ENCODE data around the gene KAZN.

Gene KAZN

DNA sequence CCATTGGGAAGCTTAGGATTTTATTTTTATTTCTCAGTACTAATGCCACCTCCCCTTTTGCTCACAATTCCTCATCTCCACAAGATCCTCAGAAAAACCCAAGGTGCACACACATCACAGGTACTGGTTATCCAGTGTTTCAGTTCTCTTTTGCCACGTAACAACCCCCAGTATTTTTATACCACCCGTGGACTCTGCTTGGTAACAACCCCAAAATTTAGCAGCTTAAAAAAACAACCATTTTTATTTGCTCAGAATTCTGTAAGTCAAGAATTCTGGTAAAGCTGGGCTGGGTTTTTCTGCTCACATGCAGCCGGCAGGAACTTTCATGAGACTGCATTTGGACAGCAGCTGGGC lies 180.0 kb downstream of the KAZN start:
- no peak for DNase-seq

DNA sequence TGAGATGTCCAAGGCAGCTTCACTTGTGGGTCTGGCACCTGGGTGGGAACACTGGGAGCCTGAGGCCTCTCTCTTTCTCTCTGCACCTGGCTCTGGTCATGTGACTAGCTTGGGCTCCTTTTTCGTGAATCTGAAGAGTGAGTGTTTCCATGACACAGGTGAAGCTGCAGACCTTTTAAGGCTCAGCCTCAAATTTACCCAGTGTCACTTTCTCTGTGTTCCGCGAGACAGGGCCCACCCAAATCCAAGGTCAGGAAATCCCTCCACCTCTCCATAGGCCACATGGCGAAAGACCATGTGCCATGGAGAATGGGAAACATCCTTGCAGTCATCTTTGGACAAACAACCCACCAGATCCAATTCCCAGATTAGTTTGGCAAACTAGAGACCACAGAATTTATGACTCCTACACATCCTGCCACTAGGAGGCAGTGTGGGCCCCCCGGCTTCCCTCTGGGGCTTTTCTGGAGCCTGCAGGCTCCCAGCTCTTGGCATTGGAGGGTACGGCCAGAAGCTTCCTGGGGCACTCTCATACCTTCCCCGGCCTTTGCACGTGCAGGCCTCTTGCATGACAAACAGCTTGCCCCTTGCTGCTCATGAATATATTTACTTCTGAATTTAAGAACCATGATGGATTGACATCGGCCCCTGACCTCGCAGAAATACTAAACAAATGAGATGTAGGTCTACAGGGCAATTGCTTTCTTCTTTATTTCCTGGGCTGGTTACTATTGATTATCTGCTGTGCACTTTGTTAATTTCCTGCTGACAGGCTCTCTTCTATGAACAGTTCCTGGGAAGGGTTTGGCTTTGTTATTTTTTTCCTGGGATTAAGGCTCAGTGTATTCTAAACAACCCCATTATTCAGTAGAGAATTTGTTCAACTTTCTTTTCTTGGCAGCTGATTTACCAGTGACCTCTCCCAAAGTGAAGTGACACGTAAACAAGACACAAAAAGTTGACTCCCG lies 180.7 kb downstream of the KAZN start:
- DNase-seq: peak; percentile 34

DNA sequence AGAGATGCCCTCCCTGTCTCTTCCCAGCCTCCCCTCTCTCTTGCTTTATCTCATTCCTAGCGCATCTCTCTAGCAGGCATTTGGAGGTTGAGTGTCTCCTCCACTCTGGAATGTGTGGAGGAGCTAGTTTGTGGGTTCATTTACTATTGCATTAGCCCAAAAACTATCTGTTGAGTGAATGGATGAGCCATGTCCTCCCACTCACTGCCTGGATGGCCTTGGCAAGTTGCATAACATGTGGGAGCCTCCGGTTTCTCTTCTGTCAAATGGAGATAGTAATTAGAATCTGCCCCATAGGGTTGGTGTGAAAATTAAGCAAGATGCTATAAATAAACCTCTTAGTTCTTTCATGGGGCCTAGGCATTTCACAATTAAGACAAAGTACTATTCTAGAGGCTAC lies 181.8 kb downstream of the KAZN start:
- DNase-seq: peak; percentile 98

DNA sequence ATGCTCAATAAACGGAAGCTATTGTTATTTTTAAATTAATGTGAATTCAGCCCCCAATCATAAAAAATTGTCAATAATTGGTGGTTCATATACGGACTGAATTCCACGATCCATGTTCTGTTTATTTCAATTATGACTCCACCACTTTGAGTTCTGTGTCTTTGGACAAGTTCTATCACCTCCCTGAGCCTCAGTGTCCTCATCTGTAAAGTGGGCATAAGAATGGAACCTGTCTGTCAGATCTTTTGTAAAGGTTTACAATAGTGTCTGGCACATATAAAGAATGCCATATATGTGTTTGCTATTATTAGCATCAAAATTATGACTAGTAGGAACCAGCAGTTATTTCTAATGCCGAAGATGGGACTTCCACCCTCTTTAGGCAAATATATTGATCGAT lies 183.3 kb downstream of the KAZN start:
- DNase-seq: no peak

DNA sequence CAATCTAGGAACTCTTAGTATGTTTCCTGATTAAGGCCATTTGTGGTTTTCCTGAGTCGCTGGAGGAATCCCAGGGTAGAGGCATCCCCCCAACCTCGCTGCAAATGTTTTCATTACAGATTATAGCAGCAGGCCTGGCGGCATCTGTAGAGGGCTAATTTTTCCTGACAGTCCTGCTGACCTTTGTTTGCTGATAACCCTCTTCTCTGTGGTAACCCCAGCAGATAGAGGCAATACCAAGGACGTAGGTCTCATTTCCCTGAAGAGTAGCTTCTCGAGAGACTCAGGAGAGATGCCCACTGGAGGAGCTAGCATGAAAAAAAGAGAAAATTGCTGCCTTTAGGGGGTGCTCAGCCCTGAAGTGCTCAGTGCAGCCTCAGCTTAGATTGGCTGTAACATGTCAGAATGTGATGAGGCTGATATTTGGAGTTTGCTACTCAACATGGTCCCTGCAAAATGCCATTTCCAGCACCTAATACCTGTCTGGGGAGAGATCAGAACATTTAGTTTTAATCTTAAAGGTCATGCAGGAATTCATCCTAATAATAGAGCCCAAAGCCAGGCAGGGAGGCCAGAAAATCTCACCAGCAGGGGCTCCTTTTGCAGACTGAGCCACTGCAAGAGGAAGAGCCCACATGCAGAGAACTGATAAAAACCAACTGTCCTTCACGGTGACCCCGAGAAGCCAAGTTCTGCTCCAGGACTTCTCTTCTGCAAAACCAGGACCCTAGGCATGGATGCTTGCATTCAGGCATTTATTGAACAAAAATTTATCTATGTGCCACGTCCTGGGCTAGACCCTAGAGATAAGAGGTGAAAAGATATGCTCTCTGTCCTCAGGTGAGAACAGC lies 184.5 kb downstream of the KAZN start:
- peak; percentile 48 for DNase-seq

DNA sequence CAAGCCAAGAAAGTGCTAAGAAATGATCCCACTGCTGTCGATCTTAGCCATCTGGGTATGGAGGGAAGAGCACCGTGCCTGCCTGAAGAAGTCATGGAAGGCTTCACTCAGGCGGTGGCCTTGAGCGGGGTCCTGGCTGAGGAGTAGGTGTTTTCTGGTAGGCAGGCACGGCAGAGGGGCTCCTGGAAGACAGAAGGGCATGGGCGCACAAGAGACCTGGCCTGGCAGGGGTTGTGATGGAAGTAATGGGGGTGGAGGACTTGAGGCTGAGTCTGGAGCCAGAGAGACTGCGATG lies 185.1 kb downstream of the KAZN start:
- no peak for DNase-seq

DNA sequence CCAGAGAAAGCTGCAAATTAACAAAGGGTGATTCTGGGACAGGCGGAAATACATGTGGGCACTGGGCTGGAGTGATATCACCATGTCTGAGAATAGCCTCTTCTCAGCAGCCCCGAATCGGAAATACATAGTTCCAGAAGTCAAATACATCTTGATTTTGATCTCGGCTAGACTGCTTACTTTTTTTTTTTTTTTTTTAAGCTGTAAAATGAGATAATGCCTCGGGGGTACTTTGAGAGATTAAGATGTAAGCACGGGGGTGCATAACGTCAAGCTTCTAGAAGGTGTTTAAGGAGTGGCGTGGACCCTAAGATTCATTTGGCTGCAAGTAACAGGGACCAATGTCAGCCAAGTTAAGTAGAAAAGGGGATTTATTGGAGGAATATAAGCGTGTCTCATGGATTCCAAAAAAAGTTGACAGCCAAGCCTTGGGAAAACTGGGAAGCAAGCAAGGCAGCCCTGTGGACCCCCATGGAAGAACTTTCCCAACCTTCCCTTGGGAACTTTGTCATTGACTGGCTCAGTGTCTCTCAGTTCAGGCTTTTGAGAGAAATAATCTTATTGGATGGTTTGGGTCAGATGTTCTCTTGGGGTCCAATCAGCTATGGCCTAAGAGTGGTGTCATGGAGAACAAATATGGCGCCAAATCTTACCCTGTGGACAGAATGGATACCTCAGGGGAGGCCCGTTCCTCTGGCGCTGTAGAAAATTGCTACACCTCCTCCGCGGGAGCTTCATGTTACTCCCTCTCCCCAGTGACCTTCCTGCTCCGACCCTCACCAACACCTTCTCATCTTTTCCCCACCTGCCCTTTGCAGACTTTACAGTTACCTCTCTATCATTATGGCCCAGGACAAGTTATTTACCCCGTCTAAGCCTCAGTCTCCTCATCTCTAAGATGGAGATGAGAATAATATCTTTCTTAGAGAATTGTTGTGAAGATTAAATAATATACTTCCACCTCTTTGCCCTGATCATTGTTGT lies 186.6 kb downstream of the KAZN start:
- no peak for DNase-seq

DNA sequence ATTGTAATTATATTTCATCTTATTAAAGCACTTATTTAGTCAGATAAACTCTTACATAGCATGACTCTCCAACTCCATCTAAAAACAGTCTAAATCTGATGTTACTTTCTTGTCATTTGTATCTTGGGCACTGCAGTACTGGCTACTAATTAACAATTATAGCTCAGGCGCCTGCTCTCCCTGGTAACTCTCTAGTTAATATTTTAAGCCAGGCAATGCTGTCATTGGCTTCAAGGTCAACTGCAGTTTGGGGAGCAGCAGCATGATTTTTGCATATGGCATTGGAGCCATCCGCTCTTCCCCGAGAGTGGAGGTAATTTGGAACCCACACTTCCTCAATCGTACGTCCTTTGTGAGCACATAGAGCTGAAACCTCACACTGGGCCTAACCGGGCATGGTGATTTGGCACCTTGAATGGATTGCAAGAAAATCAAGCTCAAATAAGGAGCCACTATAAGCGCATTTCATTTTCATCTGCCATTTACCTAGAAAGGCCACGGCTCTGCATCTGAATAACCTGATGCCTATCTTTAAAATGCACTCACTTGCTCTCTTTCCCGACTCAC lies 187.7 kb downstream of the KAZN start:
- DNase-seq: no peak

DNA sequence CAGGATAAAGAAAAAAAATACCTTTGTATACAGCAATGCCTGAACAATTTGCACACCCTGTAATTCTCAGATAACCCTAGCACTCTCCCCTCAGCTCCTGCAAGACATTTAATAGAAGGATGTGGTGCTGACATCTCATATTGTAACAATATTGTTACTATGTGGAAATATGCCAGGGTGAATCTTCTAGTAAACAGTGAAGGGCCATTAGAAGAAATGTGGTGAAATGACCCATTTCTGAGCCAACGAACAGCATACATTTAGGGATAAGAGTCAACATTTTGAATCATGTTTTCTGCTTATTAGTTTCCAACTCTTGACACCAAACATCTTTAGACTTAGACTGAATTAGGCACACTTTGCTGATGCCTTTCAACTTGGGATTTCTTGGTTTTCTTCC lies 188.2 kb downstream of the KAZN start:
- DNase-seq: no peak

DNA sequence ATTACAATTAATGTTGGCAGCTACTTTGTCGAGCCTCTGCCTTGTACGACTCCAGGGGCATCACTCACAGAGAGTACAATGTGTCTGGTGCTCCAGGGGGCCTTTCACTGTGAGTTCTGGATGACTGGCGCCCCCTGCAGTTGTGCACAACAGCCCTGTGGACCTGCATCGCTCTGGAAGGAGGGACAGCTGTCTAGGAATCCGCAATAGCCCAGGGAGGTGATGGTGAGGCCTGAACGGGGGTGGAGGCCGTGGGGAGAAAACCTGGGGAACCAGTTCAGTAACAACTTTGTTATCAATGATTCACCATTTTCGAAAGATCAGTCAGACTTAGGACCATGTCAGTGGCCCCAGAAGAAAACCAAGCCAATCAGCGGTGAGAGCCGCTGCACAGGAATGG lies 189.1 kb downstream of the KAZN start:
- no peak for DNase-seq

DNA sequence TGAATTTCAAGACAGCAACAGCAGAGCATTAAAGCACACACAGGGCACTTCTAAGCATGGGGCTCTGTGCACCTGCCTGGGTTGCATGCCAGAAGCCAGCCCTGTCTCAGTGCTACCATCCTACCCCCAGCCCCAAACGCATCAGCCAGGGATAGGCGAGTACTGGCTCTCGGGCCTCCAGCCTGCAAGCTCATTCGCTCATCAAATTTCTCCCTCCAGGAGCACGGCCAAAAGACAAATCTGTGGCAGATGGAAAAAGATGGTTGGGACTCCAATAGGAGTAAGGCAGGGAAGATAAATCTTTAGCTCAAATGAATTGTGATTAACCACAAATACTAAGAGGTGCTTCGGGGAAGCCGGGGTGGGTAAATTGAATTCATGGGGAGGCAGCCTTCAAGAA lies 189.6 kb downstream of the KAZN start:
- DNase-seq: no peak

DNA sequence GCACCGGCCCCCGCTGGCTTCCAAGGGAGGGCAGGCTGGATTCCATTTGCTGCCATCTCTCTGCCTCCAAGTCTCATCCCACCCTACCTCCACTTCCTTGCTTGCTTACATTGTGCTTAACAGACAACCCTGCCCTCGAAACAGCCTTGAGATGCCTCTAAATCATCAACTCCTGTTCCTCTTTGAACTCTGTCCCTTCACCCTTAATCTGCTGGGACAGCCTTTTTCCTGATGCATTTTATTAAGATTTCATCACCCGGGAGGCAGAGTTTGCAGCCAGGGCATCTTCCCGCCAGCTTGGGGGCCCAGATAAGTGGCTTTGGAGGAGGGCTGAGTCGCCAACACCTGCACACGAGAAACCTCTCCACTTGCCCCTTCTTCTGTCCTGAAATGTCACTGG lies 192.5 kb downstream of the KAZN start:
- no peak for DNase-seq

DNA sequence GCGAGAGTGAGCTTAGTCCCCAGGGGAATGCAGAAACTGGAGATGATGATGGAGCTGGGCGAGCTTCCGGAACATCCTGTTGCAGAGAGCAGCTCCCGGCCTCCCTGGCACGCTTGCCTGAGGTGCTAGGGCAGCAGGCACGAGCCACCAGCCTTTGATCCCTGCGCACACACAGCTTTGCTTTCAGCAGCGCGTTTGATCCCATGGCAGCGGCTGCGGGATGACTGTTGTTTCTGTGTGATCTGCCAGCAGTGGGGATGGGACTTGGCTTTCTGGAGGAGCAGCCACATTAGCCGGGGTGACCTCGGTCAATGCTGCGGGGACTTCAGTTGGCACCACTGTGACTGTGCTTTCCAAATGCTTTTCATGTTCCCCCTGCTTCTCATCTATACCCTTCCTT lies 193.2 kb downstream of the KAZN start:
- no peak for DNase-seq

DNA sequence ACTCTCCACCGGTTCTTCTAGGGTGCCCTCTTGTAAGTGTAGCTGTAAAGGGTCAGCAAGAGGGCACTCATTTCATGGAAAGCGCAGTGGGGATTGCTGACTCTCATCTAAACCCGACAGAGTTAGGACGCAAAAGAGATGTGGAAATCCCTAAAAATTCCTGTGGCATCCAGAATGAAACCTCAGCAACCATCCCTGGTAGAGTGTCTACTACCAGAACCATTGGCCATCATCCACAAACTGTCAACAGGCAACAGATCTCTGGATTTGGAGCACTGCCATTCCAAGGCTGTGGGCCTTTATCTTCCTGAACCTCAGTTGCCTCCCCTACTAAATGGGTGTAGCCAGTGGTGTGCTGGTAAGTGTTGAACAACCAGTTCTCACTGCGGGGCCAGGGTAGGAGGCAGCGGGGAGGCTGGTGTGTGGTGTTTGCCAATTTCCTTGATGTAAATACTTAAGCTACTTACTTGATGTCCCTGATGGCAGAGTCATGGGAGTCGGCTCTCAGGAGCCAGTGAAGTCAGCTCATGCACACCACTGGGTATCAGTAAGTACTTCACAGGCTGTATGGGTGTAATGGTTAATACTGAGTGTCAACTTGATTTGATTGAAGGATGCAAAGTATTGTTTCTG lies 195.8 kb downstream of the KAZN start:
- DNase-seq: no peak

DNA sequence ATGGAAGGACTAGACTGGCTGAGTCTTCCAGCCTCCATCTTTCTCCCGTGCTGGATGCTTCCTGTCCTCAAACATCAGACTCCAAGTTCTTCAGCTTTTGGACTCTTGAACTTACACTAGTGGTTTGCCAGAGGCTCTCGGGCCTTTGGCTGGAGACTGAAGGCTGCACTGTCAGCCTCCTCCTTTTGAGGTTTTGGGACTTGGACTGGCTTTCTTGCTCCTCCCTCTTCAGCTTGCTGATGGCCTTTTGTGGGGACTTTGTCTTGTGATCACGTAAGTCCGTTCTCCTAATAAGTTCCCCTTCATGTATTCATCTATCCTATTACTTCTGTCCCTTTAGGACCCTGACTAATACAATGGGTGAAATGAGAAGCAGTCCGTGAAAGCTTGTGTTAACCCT lies 196.4 kb downstream of the KAZN start:
- no peak for DNase-seq

DNA sequence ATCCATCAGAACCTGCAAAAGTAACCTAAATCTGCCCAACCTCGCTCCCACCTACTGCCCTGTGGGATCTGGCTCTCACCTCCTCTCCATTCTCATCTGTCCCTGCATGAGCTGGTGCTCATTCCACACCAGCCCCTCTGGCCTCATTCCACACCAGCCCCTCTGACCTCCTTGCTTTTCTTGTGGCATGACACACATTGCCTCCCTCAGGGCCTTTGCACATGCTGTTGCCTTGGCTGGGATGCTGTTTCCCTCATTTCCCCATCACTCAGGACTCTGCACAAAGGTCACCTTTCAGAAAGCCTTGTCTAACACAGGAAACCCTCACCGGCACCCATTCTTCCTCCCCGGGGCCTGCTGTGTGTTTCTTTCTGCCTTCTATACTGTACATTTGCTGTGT lies 197.1 kb downstream of the KAZN start:
- DNase-seq: no peak

DNA sequence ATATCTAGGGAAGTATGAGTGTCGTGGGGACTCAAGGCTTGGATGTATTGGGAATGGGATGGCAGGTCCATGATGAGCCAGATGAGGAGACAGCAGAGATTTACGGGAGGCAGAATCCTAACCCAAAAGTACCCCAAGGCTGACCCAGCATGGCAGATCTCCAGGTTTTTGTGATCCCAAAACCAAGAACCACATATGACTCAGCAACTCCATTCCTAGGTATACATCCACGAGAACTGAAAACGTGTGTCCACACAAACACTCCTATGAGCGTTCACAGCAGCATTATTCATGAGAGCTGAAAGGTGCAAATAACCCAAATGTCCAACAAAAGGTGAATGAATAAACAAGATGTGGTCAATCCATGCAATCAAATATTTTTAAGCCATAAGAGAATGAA lies 201.5 kb downstream of the KAZN start:
- DNase-seq: no peak

DNA sequence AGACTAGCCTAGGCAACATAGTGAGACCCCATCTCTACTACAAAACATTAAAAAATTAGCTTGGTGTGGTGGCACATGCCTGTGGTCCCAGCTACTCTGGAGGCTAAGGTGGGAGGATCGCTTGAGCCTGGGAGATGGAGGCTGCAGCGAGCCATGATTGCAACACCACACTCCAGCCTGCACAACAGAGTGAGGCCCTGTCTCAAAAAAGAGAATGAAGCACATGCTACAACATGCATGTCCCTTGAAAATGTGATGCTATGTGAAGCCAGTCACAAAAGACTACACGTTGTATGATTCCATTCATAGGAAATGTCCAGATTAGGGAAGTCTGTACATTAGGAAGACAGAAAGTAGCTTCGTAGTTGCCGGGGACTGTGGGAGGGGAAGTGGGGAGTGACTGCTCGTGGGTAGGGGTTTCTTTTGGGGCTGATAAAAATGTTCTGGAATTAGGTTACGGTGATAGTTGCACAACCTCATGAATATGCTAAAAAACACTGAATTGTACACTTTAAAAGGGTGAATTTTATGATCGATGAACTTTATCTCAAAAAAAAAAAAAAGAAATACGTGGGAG lies 202.1 kb downstream of the KAZN start:
- peak; percentile 70 for DNase-seq

DNA sequence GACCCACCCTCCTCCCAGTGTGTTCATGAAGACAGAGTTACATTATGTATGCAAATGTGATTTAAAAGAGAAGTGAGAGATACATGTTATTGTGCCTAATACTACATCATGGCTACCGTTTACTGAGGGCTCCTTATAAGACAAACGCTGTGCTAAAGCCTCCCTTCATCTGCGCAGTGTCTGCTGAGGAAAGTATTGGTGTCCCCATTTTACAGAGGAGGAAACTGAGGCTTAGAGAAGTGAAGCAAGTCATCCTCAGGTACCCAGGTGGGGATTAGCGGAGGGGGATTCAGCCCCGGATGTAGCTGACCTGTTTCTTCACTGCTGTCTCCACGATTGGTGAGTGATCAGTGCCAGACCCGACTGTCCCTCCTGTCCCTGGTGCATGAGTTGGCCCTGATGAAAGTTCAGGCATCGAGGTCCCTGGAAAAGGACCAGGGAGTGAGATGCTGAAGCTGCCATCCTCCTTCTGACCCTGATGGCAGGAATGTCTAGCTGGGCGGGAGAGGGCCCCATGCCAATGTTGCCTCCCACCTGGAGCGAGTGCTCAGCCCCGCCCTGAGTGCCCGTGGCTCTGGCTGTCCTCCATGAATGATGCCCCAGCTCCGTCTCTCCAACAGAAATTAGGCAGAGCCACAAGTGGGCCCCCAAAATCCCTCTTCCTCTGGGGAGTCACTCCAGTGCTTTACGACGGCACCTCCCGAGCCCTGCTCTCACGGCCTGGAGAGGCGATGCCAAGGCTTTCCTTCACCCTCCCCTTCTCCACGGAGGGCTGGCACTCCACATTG lies 204.7 kb downstream of the KAZN start:
- no peak for DNase-seq

DNA sequence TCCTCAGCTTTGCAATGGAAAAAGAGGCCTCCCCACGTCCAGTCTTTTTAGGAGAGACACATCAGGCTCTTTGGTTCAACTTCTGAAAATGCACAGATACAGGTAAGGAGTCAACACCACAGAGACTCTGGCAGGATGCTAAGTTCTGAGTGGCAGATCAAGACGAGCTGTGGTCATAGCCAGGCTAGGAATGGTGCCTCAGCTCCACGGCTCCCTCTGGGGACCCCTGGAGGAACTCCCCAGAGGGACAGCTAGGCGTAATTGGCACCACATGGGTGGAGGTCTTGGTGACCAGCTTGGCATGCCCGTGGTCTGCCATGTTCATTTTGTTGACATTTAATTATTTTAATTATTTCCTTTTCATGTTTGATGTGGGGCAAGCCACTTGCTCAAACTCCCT lies 206.1 kb downstream of the KAZN start:
- no peak for DNase-seq

DNA sequence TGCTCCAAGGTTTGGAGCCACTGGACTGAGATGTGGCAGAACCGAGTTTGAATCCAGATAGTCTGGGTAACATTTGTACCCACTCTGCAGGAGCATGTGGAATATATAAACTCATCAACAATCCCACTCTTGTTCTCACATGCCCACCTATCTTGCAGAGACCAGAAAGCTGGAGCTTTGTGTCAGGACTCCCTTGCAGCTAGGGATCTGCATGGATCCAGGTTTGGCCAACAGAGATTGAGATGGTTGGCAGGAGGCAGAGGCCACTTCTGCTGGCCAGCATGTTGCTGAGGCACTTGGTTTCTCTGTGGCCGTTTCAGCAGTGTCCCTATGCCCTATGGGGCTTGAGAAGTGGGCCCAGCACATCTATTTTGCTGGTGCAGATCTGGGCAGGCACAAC lies 208.3 kb downstream of the KAZN start:
- no peak for DNase-seq

Measured in MV-4-11 (cell line).